Choroid plexus epithelial cell (primary cell): ENCODE measurements around the gene ATP11C.
A peak's percentile ranks its signal among the peaks of the same experiment; 100 is the strongest.
"Not testable (repeated sequence)": the region's sequence is repeated elsewhere in the genome, so short reads cannot be mapped to it uniquely, and the experiment has no call there.

Experiments
- DNase-seq: peaks from one replicate; pipeline ENCODE4 v3.0.0-alpha.2; 2010; ENCODE audit warnings: low read depth
- H3K4me3 ChIP-seq: 2 replicates; pipeline ENCODE4 v1.5.1; 2011; ENCODE audit warnings: low read depth, mild to moderate bottlenecking, control low read depth, low read length, moderate library complexity
- TF ChIP-seq, protein P1 (sequence below): conservative IDR thresholded peaks from 2 replicates; pipeline ENCODE4 v1.5.1; 2011; ENCODE audit warnings: low read depth, mild to moderate bottlenecking, control low read depth, inconsistent platforms, low read length, moderate library complexity

The ATP11C gene

DNA sequence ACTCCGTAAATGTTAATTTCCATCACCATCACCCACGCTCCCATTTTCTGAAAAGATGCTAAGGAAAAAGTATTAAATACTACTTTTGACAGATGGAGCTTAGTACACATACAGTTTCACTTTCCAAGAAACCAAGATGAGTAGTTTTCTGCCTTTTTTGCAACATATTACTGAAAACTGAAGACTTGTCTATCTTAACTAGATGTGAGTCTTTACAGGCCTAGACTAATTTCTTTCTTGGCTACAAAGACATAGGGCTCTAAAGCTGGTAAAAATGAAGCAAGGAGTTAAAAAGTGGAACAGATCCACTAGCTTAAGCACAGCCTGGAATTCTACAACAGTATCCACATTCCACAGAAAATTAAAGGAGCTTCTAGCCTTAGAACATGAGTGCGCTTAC, 68.2 kb downstream of the ATP11C start:
- TF ChIP-seq, protein P1, sequence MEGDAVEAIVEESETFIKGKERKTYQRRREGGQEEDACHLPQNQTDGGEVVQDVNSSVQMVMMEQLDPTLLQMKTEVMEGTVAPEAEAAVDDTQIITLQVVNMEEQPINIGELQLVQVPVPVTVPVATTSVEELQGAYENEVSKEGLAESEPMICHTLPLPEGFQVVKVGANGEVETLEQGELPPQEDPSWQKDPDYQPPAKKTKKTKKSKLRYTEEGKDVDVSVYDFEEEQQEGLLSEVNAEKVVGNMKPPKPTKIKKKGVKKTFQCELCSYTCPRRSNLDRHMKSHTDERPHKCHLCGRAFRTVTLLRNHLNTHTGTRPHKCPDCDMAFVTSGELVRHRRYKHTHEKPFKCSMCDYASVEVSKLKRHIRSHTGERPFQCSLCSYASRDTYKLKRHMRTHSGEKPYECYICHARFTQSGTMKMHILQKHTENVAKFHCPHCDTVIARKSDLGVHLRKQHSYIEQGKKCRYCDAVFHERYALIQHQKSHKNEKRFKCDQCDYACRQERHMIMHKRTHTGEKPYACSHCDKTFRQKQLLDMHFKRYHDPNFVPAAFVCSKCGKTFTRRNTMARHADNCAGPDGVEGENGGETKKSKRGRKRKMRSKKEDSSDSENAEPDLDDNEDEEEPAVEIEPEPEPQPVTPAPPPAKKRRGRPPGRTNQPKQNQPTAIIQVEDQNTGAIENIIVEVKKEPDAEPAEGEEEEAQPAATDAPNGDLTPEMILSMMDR, result no peak
- no peak overlapping the region for H3K4me3 ChIP-seq
- DNase-seq, result no peak

DNA sequence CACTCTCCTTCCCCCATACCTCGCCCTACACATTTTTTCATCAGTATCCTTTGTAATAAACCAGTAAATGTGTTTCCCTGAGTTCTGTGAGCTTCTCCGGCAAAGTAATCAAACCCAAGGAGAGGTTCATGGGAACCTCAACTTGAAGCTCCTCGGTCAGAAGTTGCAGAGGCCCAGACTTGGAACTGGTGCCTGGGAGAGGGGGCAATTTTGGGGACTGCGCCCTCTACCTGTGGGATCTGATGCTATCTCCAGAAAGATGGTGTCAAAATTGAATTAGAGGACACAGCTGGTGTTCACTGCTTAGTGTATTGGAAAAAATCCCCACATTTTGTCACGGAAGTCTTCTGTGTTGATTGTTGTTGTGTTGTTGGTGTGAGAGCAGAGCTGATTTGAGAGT, 70.6 kb downstream of the ATP11C start:
- DNase-seq, result no peak
- TF ChIP-seq, protein P1, result peak; percentile 3
- H3K4me3 ChIP-seq, result no peak overlapping the region

DNA sequence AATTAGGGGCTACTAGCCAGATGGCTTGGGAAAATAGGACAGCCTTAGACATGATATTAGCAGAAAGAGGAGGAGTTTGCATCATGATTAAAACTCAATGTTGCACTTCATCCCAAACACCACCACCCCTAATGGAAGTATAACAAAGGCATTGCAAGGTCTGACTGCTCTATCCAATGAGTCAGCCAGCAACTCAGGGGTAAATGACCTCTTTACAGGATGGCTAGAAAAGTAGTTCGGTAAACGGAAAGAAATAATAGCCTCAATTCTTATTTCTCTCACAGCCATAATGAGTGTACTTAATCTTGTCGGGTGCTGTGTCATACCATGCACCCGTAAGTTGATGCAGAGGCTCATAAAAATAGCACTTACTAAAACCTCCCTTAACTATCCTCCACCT, 76.0 kb downstream of the ATP11C start:
- DNase-seq, H3K4me3 ChIP-seq: not testable (repeated sequence)

DNA sequence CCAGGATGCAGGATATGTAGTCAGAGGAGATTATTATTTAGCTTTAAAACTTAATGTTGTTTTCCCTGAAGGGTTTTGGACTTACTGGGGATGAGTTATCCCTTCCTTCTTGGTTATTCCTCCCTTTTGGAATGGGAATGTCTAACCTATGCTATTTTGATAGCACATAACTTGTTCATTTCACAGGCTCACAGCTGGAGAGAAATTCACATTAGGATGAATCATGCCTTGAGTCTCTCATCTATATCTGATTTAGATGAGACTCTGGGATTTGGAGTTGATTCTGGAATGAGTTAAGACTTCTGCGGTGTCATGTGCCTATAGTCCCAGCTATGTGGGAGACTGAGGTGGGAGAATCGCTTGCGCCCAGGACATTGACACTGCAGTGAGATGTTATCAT, 81.1 kb downstream of the ATP11C start:
- TF ChIP-seq, protein P1, result no peak
- no peak overlapping the region for H3K4me3 ChIP-seq
- peak; percentile 31 for DNase-seq

DNA sequence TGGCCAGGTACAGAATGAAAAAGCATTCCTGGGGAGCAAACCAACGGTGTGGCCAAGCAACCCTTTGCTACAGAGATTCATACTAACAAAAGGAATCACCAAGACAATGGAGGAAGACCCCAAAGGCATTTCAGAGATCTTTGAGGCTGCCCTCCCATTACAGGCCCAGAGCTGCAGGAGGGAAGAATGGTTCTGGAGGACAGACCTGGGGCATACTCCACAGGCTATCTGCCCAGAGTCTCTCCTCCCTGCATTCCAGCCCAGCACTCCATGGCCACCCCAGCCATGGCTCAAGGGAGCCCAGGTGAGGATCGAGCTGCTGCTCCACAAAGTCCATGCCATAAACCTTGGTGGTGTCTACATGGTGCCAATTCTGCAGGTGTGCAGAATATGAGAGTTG, 81.9 kb downstream of the ATP11C start:
- TF ChIP-seq, protein P1, result no peak
- no peak overlapping the region for H3K4me3 ChIP-seq
- DNase-seq, result no peak

DNA sequence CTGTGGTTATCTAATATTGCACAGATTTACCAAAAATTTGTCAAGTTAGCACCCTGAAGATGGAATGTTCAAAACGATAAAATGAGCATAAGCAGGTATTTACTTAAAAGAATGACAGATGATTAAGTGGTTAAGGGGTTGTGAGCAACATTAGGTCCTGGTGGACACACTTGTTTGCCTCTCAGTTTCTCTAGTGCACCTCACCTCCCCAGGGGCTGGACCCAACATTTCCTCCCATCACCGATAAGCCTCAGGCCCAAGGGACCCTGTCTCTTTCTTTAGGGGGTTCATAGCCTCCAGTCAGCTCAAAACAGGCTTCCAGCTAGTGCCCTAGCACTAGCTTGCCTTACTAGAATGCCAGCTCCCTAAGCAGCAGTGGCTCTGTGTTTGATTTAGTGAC, 88.0 kb downstream of the ATP11C start:
- TF ChIP-seq, protein P1, result no peak
- no peak for DNase-seq

DNA sequence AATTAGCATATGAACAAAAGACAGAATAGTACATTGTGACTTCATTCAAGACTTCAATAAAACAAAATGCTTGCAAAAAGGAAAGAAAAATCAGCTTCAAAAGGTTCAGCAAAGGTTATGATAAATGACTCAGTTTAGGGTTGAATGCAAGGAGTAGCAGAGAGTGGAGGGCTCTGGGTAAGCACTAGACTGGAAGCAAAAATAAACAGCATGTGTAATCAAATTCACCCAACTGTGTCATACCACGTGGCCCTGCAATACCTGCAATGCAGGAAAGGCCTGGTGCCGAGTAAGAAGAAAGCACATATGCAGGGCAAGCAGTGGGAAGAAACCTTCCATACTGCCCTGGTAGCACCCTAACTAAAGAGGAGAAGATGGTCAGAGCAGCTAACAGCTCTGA, 88.7 kb downstream of the ATP11C start:
- no peak overlapping the region for H3K4me3 ChIP-seq
- TF ChIP-seq, protein P1, result no peak
- no peak for DNase-seq

More for the DNA sequence above, 88.0 kb downstream of the ATP11C start:
- no peak overlapping the region for H3K4me3 ChIP-seq
